CD4-positive, alpha-beta T cell (primary cell): Measurements from ENCODE around the gene S100A2. TPM values are rescaled to one million over a fixed set of nuclear protein-coding genes. Genes with fewer than 3 reads are reported as not detected.

Experiments used
- ATAC-seq: fragments of 200-7000 bp; cut with Tn5 transposase; one replicate; pipeline ENCODE4 v1.10.0; 2022; ENCODE audit warnings: mild to moderate bottlenecking; ENCODE audit not compliant: poor library complexity
- CTCF ChIA-PET: fragments of 350-600 bp; sonication (Branson Sonifier 250); formaldehyde crosslinking; loops from one replicate; lab custom pipeline; 2021; ENCODE audit warnings: antibody characterized with exemption, inconsistent platforms; lab: Charles Lee
- POLR2A ChIA-PET: fragments of 350-600 bp; sonication (Branson Sonifier 250); formaldehyde crosslinking; loops from one replicate; lab custom pipeline; 2021; ENCODE audit warnings: antibody characterized with exemption, inconsistent platforms; lab: Charles Lee
- DNase-seq, 14 experiments: peaks; one replicate each; pipeline ENCODE4 v3.0.0-alpha.2; 2013 to 2020; ENCODE audit warnings: mixed read lengths in 2 of 14
- H3K27ac ChIP-seq, 2 donors: one replicate each; pipeline versions ENCODE4 v1.5.1 to v1.7.0; 2013; ENCODE audit warnings: low read length in 2 of 2, low read depth in 1 of 2, mild to moderate bottlenecking in 1 of 2
- H3K27me3 ChIP-seq, 2 experiments: 1 replicate in 1 of 2; 2 replicates in 1 of 2; pipeline versions ENCODE4 v1.6.1 to v1.7.0; 2013; ENCODE audit warnings: low read length in 2 of 2, control low read depth in 1 of 2, mild to moderate bottlenecking in 1 of 2, moderate library complexity in 1 of 2; ENCODE audit not compliant: insufficient read depth in 2 of 2, control insufficient read depth in 1 of 2
- H3K36me3 ChIP-seq: one replicate; pipeline ENCODE4 v1.6.1; 2013; ENCODE audit warnings: low read length, control low read depth; ENCODE audit not compliant: insufficient read depth
- H3K4me1 ChIP-seq: one replicate; pipeline ENCODE4 v1.6.1; 2013; ENCODE audit warnings: low read length, control low read depth; ENCODE audit not compliant: insufficient read depth
- H3K4me3 ChIP-seq: one replicate; pipeline ENCODE4 v1.5.1; 2013; ENCODE audit warnings: mild to moderate bottlenecking, low read length, moderate library complexity
- H3K9me3 ChIP-seq, 2 experiments: 1 replicate in 1 of 2; 2 replicates in 1 of 2; pipeline versions ENCODE4 v1.6.1 to v1.7.0; 2013; ENCODE audit warnings: low read length in 2 of 2, mild to moderate bottlenecking in 2 of 2, control low read depth in 1 of 2, moderate library complexity in 1 of 2; ENCODE audit not compliant: control insufficient read depth in 1 of 2, insufficient read depth in 1 of 2
- H3K27ac Mint-ChIP-seq: one replicate; pipeline ENCODE4 v1.8.0; 2020; ENCODE audit warnings: mixed read lengths
- H3K27me3 Mint-ChIP-seq: one replicate; pipeline ENCODE4 v1.8.0; 2021; ENCODE audit warnings: mixed read lengths
- H3K36me3 Mint-ChIP-seq: one replicate; pipeline ENCODE4 v1.8.0; 2021; ENCODE audit warnings: low read depth, mixed read lengths
- H3K4me1 Mint-ChIP-seq: one replicate; pipeline ENCODE4 v1.8.0; 2021; ENCODE audit warnings: low read depth, mixed read lengths
- H3K4me3 Mint-ChIP-seq: one replicate; pipeline ENCODE4 v1.8.0; 2020; ENCODE audit warnings: mild to moderate bottlenecking, mixed read lengths
- H3K9me3 Mint-ChIP-seq: one replicate; pipeline ENCODE4 v1.8.0; 2020; ENCODE audit warnings: mixed read lengths
- intact Hi-C, 2 experiments: fragments of 100-400 bp; cut with DNase I in 1 of 2; cut with micrococcal nuclease in 1 of 2; formaldehyde crosslinking; loops; one replicate each; pipeline versions ENCODE4 v1.15.1 to v1.9.0; 2023 to 2025; cut with DNase I, micrococcal nuclease
- total RNA-seq, 174 experiments: library from RNA in 2 of 174; stranded (reverse) in 2 of 174; gene quantifications; one replicate each; pipeline ENCODE4 v1.2.3 and lab custom pipeline; 2021 to 2026
- TF ChIP-seq, protein P1 (sequence below): fragments of 200-600 bp; IDR thresholded peaks from one replicate; pipeline ENCODE4 v1.8.0; 2022; ENCODE audit warnings: antibody characterized with exemption, mild to moderate bottlenecking

The S100A2 gene
- total RNA-seq, 2 experiments from 2014 or later, result not detected

DNA sequence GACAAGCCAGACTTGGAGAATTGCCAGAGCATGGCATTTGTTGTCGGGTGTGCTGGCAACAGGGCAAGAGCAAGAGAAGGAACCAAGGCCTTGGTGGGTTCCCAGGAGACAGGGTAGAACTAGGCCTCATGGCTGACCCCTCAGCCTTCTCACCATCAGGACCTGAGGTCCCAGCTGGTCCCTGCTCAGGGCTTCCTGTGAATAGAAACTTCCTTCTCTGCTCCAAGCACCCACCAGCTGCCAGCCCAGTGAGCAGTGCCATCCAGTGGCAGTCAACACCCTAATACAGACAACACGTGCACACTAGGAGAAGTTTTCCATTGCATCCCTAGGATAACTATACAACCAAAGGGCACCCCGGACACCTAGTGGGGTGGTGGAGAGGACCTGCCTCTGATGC is 52.6 kb downstream of the S100A2 start:
- H3K4me3 Mint-ChIP-seq, result no peak overlapping the region
- no peaks in the 10 kb centered on the region for H3K27me3 ChIP-seq
- peaks cover 8% of the 10 kb centered on the region for H3K4me1 Mint-ChIP-seq
- ATAC-seq (no peak), DNase-seq (peak in 1 of 14 experiments; percentile 1)
- CTCF ChIA-PET, result interaction anchor here (6.6 kb wide), 1 partner anchor 56 kb away, joined by 36 read pairs; no protein-coding TSS in a partner anchor
- H3K27me3 Mint-ChIP-seq, result no peaks in the 10 kb centered on the region
- no peaks in the 10 kb centered on the region for H3K9me3 Mint-ChIP-seq
- H3K4me1 ChIP-seq, result peaks cover 21% of the 10 kb centered on the region
- intact Hi-C loops, result no loop called here
- no peaks in the 10 kb centered on the region for H3K36me3 ChIP-seq
- no peaks in the 10 kb centered on the region for H3K9me3 ChIP-seq
- POLR2A ChIA-PET, result no interaction called here
- TF ChIP-seq, protein P1, sequence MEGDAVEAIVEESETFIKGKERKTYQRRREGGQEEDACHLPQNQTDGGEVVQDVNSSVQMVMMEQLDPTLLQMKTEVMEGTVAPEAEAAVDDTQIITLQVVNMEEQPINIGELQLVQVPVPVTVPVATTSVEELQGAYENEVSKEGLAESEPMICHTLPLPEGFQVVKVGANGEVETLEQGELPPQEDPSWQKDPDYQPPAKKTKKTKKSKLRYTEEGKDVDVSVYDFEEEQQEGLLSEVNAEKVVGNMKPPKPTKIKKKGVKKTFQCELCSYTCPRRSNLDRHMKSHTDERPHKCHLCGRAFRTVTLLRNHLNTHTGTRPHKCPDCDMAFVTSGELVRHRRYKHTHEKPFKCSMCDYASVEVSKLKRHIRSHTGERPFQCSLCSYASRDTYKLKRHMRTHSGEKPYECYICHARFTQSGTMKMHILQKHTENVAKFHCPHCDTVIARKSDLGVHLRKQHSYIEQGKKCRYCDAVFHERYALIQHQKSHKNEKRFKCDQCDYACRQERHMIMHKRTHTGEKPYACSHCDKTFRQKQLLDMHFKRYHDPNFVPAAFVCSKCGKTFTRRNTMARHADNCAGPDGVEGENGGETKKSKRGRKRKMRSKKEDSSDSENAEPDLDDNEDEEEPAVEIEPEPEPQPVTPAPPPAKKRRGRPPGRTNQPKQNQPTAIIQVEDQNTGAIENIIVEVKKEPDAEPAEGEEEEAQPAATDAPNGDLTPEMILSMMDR, result no peak
- no peak overlapping the region for H3K27ac ChIP-seq
- H3K27ac Mint-ChIP-seq, result no peak overlapping the region
- no peak overlapping the region for H3K4me3 ChIP-seq
- H3K36me3 Mint-ChIP-seq, result no peaks in the 10 kb centered on the region

Other genes with a start within 250 kb of the S100A2 start
- gene PGLYRP4, start 217.0 kb downstream of the S100A2 start, total RNA-seq, result not detected
- gene S100A9, start 208.0 kb downstream of the S100A2 start, total RNA-seq, result 10 to 100 TPM; 35.3 to 43.6 TPM
- gene S100A12, start 190.2 kb downstream of the S100A2 start, total RNA-seq, result 1 to 10 TPM; 4.0 to 5.5 TPM
- gene S100A8, start 174.8 kb downstream of the S100A2 start, total RNA-seq, result 10 to 100 TPM; 21.0 to 23.8 TPM
- gene S100A7A, start 149.3 kb downstream of the S100A2 start, total RNA-seq, result not detected
- not detected for gene S100A7, start 105.2 kb downstream of the S100A2 start, total RNA-seq
- 100 to 1,000 TPM; 172 to 175 TPM for gene S100A6, start 29.9 kb downstream of the S100A2 start, total RNA-seq
- 1 to 10 TPM in 1 of 2 experiments, under 1 TPM in 1; 0.80 to 1.3 TPM for gene S100A5, start 24.9 kb downstream of the S100A2 start, total RNA-seq
- 100 to 1,000 TPM; 297 to 299 TPM for gene S100A4, start 20.0 kb downstream of the S100A2 start, total RNA-seq
- not detected for gene S100A3, start 16.6 kb downstream of the S100A2 start, total RNA-seq
- not detected for gene S100A16, start 47.3 kb upstream of the S100A2 start, total RNA-seq
- not detected for gene S100A14, start 50.5 kb upstream of the S100A2 start, total RNA-seq
- 1 to 10 TPM; 2.1 to 2.8 TPM for gene S100A13, start 61.7 kb upstream of the S100A2 start, total RNA-seq
- not detected for gene S100A1, start 62.6 kb upstream of the S100A2 start, total RNA-seq
- 100 to 1,000 TPM in 1 of 2 experiments, 10 to 100 TPM in 1; 97.1 to 102 TPM for gene CHTOP, start 68.2 kb upstream of the S100A2 start, total RNA-seq
- 1 to 10 TPM; 7.2 to 7.3 TPM for gene SNAPIN, start 92.9 kb upstream of the S100A2 start, total RNA-seq
- 100 to 1,000 TPM; 140 to 147 TPM for gene ILF2, start 105.1 kb upstream of the S100A2 start, total RNA-seq
- gene NPR1, start 112.8 kb upstream of the S100A2 start, total RNA-seq, result not detected
- gene INTS3, start 162.2 kb upstream of the S100A2 start, total RNA-seq, result 10 to 100 TPM; 24.9 to 27.4 TPM
- gene SLC27A3, start 209.6 kb upstream of the S100A2 start, total RNA-seq, result 1 to 10 TPM; 3.8 to 4.4 TPM